AG04449 (cell line): ENCODE results near the gene CNDP1.

Experiments used
- CTCF ChIA-PET: fragments of 350-600 bp; formaldehyde crosslinking; extraction: SDS; loops from one replicate; lab custom pipeline; 2021; ENCODE audit warnings: antibody characterized with exemption; lab: Yijun Ruan, JAX
- POLR2A ChIA-PET: fragments of 400-600, 350-600 bp; formaldehyde crosslinking; extraction: SDS; loops from one replicate; lab custom pipeline; 2020; ENCODE audit warnings: antibody characterized with exemption, inconsistent platforms; lab: Yijun Ruan, JAX
- DNase-seq: peaks from one replicate; pipeline ENCODE4 v3.0.0-alpha.2; 2010; ENCODE audit warnings: low read depth, low spot score
- H3K4me3 ChIP-seq: 2 replicates; pipeline ENCODE4 v1.5.1; 2011; ENCODE audit warnings: low read depth, mild to moderate bottlenecking, control low read depth, low read length
- CTCF ChIP-seq: IDR thresholded peaks from one replicate; pipeline ENCODE4 v1.5.1; 2011; ENCODE audit warnings: mild to moderate bottlenecking, moderate library complexity, low read length, control low read depth, inconsistent platforms; ENCODE audit not compliant: insufficient read depth; ENCODE audit errors: missing control alignments

The CNDP1 gene

GRCh38 chr18:74597662-74598349 lies 63.5 kb downstream of the CNDP1 start, which contains the start of gene ZNF407:
TSS of gene ZNF407 (plus strand) at chr18:74597870. CDS start at chr18:74631020, 33,150 bp downstream.
- ChIA-PET POLR2A (interaction anchor here (0.6 kb wide), 1 partner anchor 1860 kb away, joined by 3 read pairs; no protein-coding TSS in a partner anchor), CTCF (interaction anchor here (1.1 to 1.7 kb wide), 2 partner anchors 13 to 26 kb away, joined by 3 to 5 read pairs; no protein-coding TSS in a partner anchor)
- TF ChIP-seq CTCF = no peak
- H3K4me3 ChIP-seq = peak within 1 kb of the TSS; percentile 93
- DNase-seq = peak; percentile 51

GRCh38 chr18:74598350-74599001 lies 64.2 kb downstream of the CNDP1 start:
- CTCF ChIA-PET = interaction anchor here (1.1 to 1.7 kb wide), 2 partner anchors 14 to 25 kb away, joined by 3 to 5 read pairs; no protein-coding TSS in a partner anchor
- DNase-seq = no peak
- POLR2A ChIA-PET = interaction anchor here (0.6 kb wide), 1 partner anchor 1860 kb away, joined by 3 read pairs; no protein-coding TSS in a partner anchor

GRCh38 chr18:74604361-74604760 lies 70.1 kb downstream of the CNDP1 start:
- POLR2A ChIA-PET = no interaction called here
- TF ChIP-seq CTCF = peak; percentile 2
- CTCF ChIA-PET = interaction anchor here (1.3 kb wide), 1 partner anchor 19 kb away, joined by 4 read pairs; no protein-coding TSS in a partner anchor
- no peak overlapping the region for H3K4me3 ChIP-seq
- DNase-seq = no peak

More at GRCh38 chr18:74598350-74599001, 64.2 kb downstream of the CNDP1 start:
- TF ChIP-seq CTCF = peak; percentile 14
- peak overlapping the region; percentile 93 for H3K4me3 ChIP-seq

GRCh38 chr18:74604774-74605173 lies 70.5 kb downstream of the CNDP1 start:
- H3K4me3 ChIP-seq = no peak overlapping the region
- no peak for TF ChIP-seq CTCF
- peak; percentile 42 for DNase-seq
- ChIA-PET POLR2A (no interaction called here), CTCF (interaction anchor here (1.3 kb wide), 1 partner anchor 19 kb away, joined by 4 read pairs; no protein-coding TSS in a partner anchor)

- POLR2A ChIA-PET = no interaction called here
- CTCF ChIA-PET = interaction anchor here (0.6 kb wide), 1 partner anchor 10 kb away, joined by 3 read pairs; no protein-coding TSS in a partner anchor
- TF ChIP-seq CTCF = no peak
- no peak for DNase-seq
- H3K4me3 ChIP-seq = no peak overlapping the region
Observed at GRCh38 chr18:74608681-74609080, 74.4 kb downstream of the CNDP1 start.
